Transverse colon (tissue), 3 donors: ENCODE results near the gene INO80.

Experiments
- EP300 ChIP-seq: sonication (generic); formaldehyde crosslinking; IDR thresholded peaks from one replicate; pipeline ENCODE4 v1.6.1; 2017; ENCODE audit warnings: antibody characterized with exemption, low read depth
- TF ChIP-seq, protein P1 (sequence below), 5 experiments: fragments of 200-600 bp in 3 of 5; fragments of 450-650 bp in 2 of 5; sonication (generic) in 3 of 5; IDR thresholded peaks; 1 replicate in 2 of 5; 2 replicates in 3 of 5; pipeline ENCODE4 v1.5.1; 2016 to 2017; ENCODE audit warnings: antibody characterized with exemption in 5 of 5, inconsistent platforms in 3 of 5, mild to moderate bottlenecking in 2 of 5, moderate library complexity in 1 of 5

DNA sequence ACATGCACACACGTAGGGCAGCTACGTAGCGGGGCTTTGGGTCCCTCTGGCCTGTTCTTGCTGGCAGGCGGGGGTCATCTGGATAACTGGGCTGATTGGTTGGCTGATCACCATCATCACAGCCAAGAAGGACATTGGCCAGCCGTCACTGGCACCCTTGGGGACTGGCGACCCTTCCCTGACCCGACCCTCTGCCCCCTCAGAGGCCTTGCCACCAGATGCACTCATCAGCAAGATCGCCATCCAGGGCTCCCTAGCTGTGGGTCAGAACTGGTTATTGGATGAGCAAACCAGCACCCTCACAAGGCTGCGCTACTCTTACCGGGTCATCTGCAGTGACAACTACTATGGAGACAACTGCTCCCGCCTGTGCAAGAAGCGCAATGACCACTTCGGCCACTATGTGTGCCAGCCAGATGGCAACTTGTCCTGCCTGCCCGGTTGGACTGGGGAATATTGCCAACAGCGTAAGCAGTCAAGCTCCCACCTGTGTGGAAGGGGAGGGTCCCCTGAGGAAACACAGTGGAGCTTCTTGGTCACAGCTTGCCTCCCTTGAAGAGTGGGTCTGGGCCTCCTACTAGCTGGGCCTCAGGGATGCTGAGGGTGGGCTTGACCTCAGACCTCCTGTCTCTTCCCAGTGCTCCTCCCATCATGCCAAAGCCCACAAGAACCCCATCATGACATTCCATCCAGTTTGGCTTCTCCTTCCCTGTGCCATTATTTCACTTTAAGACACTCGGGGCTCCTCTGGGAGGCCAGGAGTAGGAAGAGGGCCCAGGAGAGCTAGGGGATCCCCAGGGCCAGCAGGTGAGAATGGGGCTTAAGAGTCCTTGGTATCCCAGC is 184.6 kb downstream of the INO80 start:
- no peak for TF ChIP-seq EP300
- TF ChIP-seq, protein P1, sequence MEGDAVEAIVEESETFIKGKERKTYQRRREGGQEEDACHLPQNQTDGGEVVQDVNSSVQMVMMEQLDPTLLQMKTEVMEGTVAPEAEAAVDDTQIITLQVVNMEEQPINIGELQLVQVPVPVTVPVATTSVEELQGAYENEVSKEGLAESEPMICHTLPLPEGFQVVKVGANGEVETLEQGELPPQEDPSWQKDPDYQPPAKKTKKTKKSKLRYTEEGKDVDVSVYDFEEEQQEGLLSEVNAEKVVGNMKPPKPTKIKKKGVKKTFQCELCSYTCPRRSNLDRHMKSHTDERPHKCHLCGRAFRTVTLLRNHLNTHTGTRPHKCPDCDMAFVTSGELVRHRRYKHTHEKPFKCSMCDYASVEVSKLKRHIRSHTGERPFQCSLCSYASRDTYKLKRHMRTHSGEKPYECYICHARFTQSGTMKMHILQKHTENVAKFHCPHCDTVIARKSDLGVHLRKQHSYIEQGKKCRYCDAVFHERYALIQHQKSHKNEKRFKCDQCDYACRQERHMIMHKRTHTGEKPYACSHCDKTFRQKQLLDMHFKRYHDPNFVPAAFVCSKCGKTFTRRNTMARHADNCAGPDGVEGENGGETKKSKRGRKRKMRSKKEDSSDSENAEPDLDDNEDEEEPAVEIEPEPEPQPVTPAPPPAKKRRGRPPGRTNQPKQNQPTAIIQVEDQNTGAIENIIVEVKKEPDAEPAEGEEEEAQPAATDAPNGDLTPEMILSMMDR (IDR thresholded peaks at IDR 0.05), result no peak
